Loucy (cell line): ENCODE measurements around the gene RAC2.

ENCODE experiments used
- H2AFZ ChIP-seq: fragments of 200-600 bp; sonication (generic); 2 replicates; pipeline ENCODE4 v1.6.0; 2016; ENCODE audit warnings: antibody characterized with exemption, mild to moderate bottlenecking, low read length, moderate library complexity
- H3F3A ChIP-seq: fragments of 200-600 bp; 2 replicates; pipeline ENCODE4 v1.6.0; 2016; ENCODE audit warnings: antibody characterized with exemption, low read depth, mild to moderate bottlenecking
- H3K27me3 ChIP-seq: fragments of 200-600 bp; sonication (generic); 2 replicates; pipeline ENCODE4 v1.6.1; 2014; ENCODE audit warnings: low read length, mild to moderate bottlenecking; ENCODE audit not compliant: insufficient read depth, poor library complexity, severe bottlenecking
- H3K36me3 ChIP-seq: fragments of 200-600 bp; sonication (generic); 2 replicates; pipeline ENCODE4 v1.6.1; 2016; ENCODE audit warnings: low read length; ENCODE audit not compliant: insufficient read depth
- H3K4me1 ChIP-seq: fragments of 200-600 bp; sonication (generic); 2 replicates; pipeline ENCODE4 v1.5.1; 2014; ENCODE audit warnings: low read length, mild to moderate bottlenecking; ENCODE audit not compliant: insufficient read depth, poor library complexity, severe bottlenecking
- H3K4me2 ChIP-seq: fragments of 200-600 bp; sonication (generic); 2 replicates; pipeline ENCODE4 v1.6.0; 2014; ENCODE audit warnings: antibody characterized with exemption, low read length, low read depth, mild to moderate bottlenecking; ENCODE audit not compliant: poor library complexity, severe bottlenecking
- H3K4me3 ChIP-seq: fragments of 200-600 bp; sonication (generic); 2 replicates; pipeline ENCODE4 v1.5.1; 2014; ENCODE audit warnings: low read length, mild to moderate bottlenecking, mixed read lengths; ENCODE audit not compliant: poor library complexity, severe bottlenecking
- H3K79me2 ChIP-seq: fragments of 200-600 bp; sonication (generic); 2 replicates; pipeline ENCODE4 v1.6.1; 2014; ENCODE audit warnings: low read length; ENCODE audit not compliant: insufficient read depth
- H3K9ac ChIP-seq: fragments of 200-600 bp; sonication (generic); 2 replicates; pipeline ENCODE4 v1.6.0; 2014; ENCODE audit warnings: mild to moderate bottlenecking, low read depth, low read length, moderate library complexity; ENCODE audit not compliant: poor library complexity, severe bottlenecking
- H3K9me2 ChIP-seq: fragments of 200-600 bp; sonication (generic); replicated peaks from 2 replicates; pipeline ENCODE4 v1.6.1; 2016; ENCODE audit warnings: low read depth, low read length, mixed read lengths
- H3K9me3 ChIP-seq: fragments of 200-600 bp; sonication (generic); 2 replicates; pipeline ENCODE4 v1.6.1; 2014; ENCODE audit warnings: mild to moderate bottlenecking, antibody characterized with exemption, low read length, low read depth; ENCODE audit not compliant: insufficient read depth
- H4K20me1 ChIP-seq: fragments of 200-600 bp; sonication (generic); 2 replicates; pipeline ENCODE4 v1.6.0; 2014; ENCODE audit warnings: antibody characterized with exemption, low read length, mild to moderate bottlenecking; ENCODE audit not compliant: insufficient read depth, poor library complexity, severe bottlenecking
- EZH2phosphoT487 ChIP-seq: fragments of 200-600 bp; IDR thresholded peaks from 2 replicates; pipeline ENCODE4 v1.6.1; 2018; ENCODE audit warnings: antibody characterized with exemption, mild to moderate bottlenecking, moderate library complexity, borderline replicate concordance
- TF ChIP-seq, protein P1 (sequence below): fragments of 200-600 bp; sonication (generic); conservative IDR thresholded peaks from 2 replicates; pipeline ENCODE4 v1.5.1; 2014; ENCODE audit warnings: mild to moderate bottlenecking, antibody characterized with exemption, low read length

The RAC2 gene

DNA sequence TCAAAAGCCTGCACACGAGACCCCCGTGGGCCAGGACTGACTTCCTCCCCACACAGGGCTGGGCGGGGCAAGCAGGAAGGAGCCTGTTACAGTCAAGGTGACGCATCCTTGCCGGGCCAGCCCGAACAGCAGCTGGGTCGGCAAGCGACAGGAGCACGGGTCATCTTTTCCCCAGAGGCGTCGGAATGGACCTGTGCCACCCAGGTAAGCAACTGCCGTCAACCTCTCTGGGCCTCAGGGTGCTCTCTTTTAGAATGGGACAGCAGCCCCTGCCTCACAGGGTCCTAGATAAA lies 38.3 kb upstream of the RAC2 start, which contains the start of gene CYTH4:
Gene CYTH4, plus strand, starts transcription at position 124 of the 293 bp plus-strand sequence. Its CDS starts 62 bp downstream, at position 186.
- H3K4me3 ChIP-seq = peak within 1 kb of the TSS; percentile 84

DNA sequence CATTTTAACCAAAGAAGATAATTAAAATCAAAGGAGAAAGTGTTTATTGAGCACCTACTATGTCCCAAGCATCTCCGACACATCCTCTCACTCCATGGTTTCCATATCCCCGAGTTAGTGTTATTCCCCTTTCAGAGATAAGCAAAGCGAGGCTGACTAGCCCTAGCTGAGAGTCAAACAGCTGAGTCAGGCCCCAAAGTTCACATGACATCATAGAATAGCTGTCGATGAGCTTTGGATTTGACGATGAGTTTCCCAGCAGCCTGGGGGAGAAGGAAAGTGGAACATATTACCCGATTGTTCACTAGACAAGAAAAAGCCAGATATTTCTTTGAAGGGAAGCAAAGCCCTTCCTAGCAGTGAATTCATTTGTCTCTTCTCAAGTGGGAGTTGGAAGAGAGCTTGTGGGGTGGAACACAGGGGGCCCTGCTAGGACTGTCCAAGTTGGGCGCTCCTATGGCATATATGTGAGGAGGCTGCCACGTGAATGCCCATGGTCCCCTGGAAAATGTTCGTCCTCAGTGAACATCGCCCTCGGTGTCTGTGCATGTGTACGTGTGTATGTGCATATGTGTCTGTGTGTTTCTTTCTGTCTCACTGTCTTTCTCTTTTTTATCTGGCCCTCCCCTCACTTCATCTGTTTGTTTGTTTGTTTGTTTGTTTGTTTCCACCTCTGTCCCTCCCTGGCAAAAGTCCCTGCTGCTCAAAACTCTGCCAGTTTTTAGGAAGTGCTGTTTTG lies 37.7 kb upstream of the RAC2 start:
- H2AFZ ChIP-seq = 0 out of 2 replicates have a peak overlapping the region, but pooled peaks have one; percentile 59
- no peaks in the 10 kb centered on the region for H3K27me3 ChIP-seq
- peaks cover 61% of the 10 kb centered on the region for H3K4me1 ChIP-seq
- H3K4me2 ChIP-seq = peak overlapping the region; percentile 98
- no peaks in the 10 kb centered on the region for H3K9me3 ChIP-seq
- no peaks in the 10 kb centered on the region for H3F3A ChIP-seq
- H4K20me1 ChIP-seq = no peaks in the 10 kb centered on the region
- no peaks in the 10 kb centered on the region; the same call in 1 of the 2 replicates for H3K36me3 ChIP-seq
- peak overlapping the region; percentile 84 for H3K4me3 ChIP-seq
- TF ChIP-seq, protein P1, sequence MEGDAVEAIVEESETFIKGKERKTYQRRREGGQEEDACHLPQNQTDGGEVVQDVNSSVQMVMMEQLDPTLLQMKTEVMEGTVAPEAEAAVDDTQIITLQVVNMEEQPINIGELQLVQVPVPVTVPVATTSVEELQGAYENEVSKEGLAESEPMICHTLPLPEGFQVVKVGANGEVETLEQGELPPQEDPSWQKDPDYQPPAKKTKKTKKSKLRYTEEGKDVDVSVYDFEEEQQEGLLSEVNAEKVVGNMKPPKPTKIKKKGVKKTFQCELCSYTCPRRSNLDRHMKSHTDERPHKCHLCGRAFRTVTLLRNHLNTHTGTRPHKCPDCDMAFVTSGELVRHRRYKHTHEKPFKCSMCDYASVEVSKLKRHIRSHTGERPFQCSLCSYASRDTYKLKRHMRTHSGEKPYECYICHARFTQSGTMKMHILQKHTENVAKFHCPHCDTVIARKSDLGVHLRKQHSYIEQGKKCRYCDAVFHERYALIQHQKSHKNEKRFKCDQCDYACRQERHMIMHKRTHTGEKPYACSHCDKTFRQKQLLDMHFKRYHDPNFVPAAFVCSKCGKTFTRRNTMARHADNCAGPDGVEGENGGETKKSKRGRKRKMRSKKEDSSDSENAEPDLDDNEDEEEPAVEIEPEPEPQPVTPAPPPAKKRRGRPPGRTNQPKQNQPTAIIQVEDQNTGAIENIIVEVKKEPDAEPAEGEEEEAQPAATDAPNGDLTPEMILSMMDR = no peak
- TF ChIP-seq EZH2phosphoT487 = no peak
- peak overlapping the region; percentile 89 for H3K9ac ChIP-seq
- no peaks in the 10 kb centered on the region for H3K9me2 ChIP-seq
- peaks cover 48% of the 10 kb centered on the region for H3K79me2 ChIP-seq

More for the DNA sequence above, 38.3 kb upstream of the RAC2 start, which contains the start of gene CYTH4:
- Histone ChIP-seq H3K9me2 (no peaks in the 10 kb centered on the region), H3F3A (no peaks in the 10 kb centered on the region), H3K79me2 (peaks cover 53% of the 10 kb centered on the region), H4K20me1 (no peaks in the 10 kb centered on the region), H2AFZ (0 out of 2 replicates have a peak within 1 kb of the TSS, but pooled peaks have one; percentile 59), H3K9me3 (no peaks in the 10 kb centered on the region), H3K9ac (peak within 1 kb of the TSS; percentile 89), H3K4me1 (peaks cover 66% of the 10 kb centered on the region), H3K27me3 (no peaks in the 10 kb centered on the region), H3K4me2 (peak within 1 kb of the TSS; percentile 98), H3K36me3 (no peaks in the 10 kb centered on the region; the same call in 1 of the 2 replicates)
- no peak for TF ChIP-seq EZH2phosphoT487
- TF ChIP-seq, protein P1 = no peak

DNA sequence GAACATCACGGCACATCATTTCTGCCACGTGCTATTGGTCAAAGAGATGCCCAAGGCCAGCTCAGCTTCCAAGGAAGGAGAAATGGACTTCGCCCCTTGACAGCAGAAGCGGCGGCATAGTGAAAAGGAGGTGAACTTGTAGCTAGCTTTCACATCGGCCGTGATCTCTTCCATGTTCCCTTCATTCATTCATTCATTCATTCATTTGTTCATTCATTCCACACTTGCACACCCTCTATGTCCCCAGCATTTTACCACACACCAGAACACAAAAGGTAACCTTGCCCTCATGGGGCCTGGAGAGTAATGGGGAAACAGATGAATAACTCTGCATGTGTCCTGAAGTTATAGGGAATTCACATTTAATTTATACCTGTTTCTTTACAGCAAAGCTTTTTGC lies 37.1 kb upstream of the RAC2 start:
- no peak overlapping the region for H3K4me2 ChIP-seq
- H3K36me3 ChIP-seq = no peaks in the 10 kb centered on the region
- no peaks in the 10 kb centered on the region for H3K27me3 ChIP-seq
- no peak overlapping the region for H2AFZ ChIP-seq
- H3K4me3 ChIP-seq = no peak overlapping the region
- H3K9me2 ChIP-seq = no peaks in the 10 kb centered on the region
- H3F3A ChIP-seq = no peaks in the 10 kb centered on the region
- no peak overlapping the region for H3K9ac ChIP-seq
- no peaks in the 10 kb centered on the region for H3K9me3 ChIP-seq
- TF ChIP-seq EZH2phosphoT487 = no peak
- TF ChIP-seq, protein P1 = no peak
- peaks cover 42% of the 10 kb centered on the region for H3K79me2 ChIP-seq
- peaks cover 59% of the 10 kb centered on the region for H3K4me1 ChIP-seq
- no peaks in the 10 kb centered on the region for H4K20me1 ChIP-seq
